Measurements from ENCODE around the gene MICAL2. TPM values are rescaled to one million over a fixed set of nuclear protein-coding genes. Genes with fewer than 3 reads are reported as not detected.
"Not testable (repeated sequence)": the region's sequence is repeated elsewhere in the genome, so short reads cannot be mapped to it uniquely, and the experiment has no call there.

MICAL2 gene
- total RNA-seq, 1 donor from 2014 or later = 21.7 TPM

DNA sequence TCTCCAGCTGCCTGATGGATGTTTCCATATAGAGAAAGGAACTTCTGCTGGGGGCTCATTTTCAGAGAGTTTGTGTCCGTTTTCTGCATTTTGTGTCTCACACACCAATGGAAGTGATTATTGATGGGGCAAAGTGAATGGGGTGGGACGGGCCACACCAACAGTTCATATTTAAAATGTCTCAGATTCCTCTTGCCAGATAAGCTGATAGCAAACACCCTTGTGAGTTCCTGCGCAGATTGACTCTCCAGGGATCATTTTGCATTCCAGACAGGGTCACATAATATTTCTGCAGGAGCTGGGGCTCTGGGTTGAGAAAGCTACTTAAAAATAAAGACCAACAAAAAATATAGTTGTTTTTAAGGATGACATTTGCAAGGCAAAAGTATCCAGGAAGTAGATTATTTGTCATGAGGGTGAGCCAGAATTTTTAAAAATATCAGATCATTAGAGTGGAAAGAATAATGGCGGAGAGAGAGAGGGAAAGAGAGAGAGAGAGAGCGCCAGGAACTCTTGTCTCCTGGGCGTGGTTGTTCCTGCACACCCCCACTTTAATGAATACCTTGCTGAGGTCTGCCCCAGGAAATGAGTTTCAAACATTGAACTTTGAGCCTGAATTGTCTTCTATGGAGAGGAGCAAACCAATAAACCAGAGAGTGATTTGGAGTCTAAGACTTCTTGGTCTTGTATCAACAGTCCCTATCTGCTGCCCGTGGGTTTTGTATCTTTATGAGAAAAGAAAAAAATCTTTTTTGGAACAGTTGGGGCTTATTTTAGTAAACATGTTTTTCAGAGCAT is 33.3 kb downstream of the MICAL2 start:
- TF ChIP-seq, protein P1, sequence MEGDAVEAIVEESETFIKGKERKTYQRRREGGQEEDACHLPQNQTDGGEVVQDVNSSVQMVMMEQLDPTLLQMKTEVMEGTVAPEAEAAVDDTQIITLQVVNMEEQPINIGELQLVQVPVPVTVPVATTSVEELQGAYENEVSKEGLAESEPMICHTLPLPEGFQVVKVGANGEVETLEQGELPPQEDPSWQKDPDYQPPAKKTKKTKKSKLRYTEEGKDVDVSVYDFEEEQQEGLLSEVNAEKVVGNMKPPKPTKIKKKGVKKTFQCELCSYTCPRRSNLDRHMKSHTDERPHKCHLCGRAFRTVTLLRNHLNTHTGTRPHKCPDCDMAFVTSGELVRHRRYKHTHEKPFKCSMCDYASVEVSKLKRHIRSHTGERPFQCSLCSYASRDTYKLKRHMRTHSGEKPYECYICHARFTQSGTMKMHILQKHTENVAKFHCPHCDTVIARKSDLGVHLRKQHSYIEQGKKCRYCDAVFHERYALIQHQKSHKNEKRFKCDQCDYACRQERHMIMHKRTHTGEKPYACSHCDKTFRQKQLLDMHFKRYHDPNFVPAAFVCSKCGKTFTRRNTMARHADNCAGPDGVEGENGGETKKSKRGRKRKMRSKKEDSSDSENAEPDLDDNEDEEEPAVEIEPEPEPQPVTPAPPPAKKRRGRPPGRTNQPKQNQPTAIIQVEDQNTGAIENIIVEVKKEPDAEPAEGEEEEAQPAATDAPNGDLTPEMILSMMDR (IDR thresholded peaks at IDR 0.05; ENCODE audit: unreplicated experiment) = no peak
- Mint-ChIP-seq H3K9me3 (ENCODE audit: unreplicated experiment) (no peaks in the 10 kb centered on the region), H3K27ac (ENCODE audit: unreplicated experiment) (no peak overlapping the region), H3K36me3 (ENCODE audit: low read depth, unreplicated experiment) (no peaks in the 10 kb centered on the region), H3K27me3 (ENCODE audit: unreplicated experiment) (no peaks in the 10 kb centered on the region), H3K4me3 (ENCODE audit: unreplicated experiment) (no peak overlapping the region), H3K4me1 (ENCODE audit: unreplicated experiment) (peaks cover 6% of the 10 kb centered on the region)
- DNase-seq (ENCODE audit: low spot score) = no peak

DNA sequence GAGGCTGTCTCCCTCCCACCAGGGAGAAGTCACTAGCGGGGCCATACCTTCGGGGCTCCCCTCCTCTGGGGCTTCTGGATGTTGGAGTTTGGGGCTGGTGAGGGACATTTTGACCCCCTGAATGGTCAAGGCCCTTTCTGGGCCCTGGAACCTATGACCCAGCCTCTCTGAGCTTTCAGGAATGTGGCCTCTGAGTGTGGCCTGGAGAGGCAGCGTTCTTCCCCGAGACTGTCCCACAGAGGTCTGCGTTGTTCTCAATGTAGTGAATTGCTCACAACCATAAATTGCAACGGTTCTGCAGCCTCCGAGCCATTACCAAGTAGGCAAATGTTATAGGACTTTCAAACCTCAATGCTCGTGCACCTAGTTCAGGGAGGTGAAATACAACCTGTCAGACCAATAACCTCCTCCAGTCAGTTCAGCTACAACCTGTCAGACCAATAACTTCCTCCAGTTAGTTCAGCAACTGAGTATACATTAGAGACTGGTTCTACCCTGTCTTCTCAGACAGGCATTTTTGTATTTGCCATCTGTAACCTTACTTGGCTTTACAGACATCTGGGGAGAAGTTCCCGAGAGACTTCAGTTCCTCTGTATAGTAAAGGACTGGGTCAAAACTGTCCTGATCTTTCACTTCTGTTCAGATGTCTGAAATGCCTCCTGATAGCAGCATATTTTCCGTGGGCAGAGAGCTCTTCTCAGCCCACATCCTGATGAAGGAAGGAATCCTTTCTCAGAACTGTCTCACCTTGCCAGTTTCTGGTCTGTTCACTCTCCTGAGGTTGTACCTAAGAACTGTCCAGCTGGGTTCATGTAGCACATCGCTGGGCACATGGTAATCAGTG is 34.2 kb downstream of the MICAL2 start:
- Mint-ChIP-seq H3K4me3 (ENCODE audit: unreplicated experiment) (no peak overlapping the region), H3K9me3 (ENCODE audit: unreplicated experiment) (no peaks in the 10 kb centered on the region), H3K27ac (ENCODE audit: unreplicated experiment) (no peak overlapping the region), H3K4me1 (ENCODE audit: unreplicated experiment) (peaks cover 4% of the 10 kb centered on the region), H3K36me3 (ENCODE audit: low read depth, unreplicated experiment) (no peaks in the 10 kb centered on the region), H3K27me3 (ENCODE audit: unreplicated experiment) (no peaks in the 10 kb centered on the region)
- no peak for DNase-seq (ENCODE audit: low spot score)
- TF ChIP-seq, protein P1 (IDR thresholded peaks at IDR 0.05; ENCODE audit: unreplicated experiment) = no peak

DNA sequence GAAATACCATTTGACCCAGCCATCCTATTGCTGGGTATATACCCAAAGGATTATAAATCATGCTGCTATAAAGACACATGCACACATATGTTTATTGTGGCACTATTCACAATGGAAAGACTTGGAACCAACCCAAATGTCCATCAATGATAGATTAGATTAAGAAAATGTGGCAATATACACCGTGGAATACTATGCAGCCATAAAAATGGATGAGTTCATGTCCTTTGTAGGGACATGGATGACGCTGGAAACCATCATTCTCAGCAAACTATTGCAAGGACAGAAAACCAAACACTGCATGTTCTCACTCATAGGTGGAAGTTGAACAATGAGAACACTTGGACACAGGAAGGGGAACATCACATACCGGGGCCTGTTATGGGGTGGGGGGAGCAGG is 36.3 kb downstream of the MICAL2 start:
- not testable (repeated sequence) for H3K9me3 Mint-ChIP-seq (ENCODE audit: unreplicated experiment); H3K4me3 Mint-ChIP-seq (ENCODE audit: unreplicated experiment); DNase-seq (ENCODE audit: low spot score); H3K4me1 Mint-ChIP-seq (ENCODE audit: unreplicated experiment); H3K27me3 Mint-ChIP-seq (ENCODE audit: unreplicated experiment); H3K27ac Mint-ChIP-seq (ENCODE audit: unreplicated experiment); H3K36me3 Mint-ChIP-seq (ENCODE audit: low read depth, unreplicated experiment)

DNA sequence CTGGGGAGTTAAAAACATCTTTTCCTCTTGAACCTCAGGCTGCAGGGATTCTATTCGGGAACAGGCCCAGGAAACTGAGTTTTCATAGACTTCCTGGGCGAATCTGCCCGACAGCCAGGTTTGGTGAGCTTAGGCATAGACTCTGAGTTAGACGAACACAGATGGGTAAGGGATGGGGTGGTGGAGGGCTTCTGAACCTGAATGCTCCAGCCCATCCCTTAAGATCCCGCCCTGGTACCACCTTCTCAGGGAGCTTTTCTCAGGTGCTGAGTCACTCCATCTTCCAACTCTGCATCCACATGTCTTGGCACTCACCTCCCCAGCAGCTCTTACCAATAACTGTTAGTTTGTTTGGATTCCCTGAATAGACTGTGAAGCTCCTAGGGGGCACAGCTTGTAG is 37.4 kb downstream of the MICAL2 start:
- no peaks in the 10 kb centered on the region for H3K9me3 Mint-ChIP-seq (ENCODE audit: unreplicated experiment)
- no peaks in the 10 kb centered on the region for H3K36me3 Mint-ChIP-seq (ENCODE audit: low read depth, unreplicated experiment)
- DNase-seq (ENCODE audit: low spot score) = no peak
- TF ChIP-seq, protein P1 (IDR thresholded peaks at IDR 0.05; ENCODE audit: unreplicated experiment) = no peak
- H3K27me3 Mint-ChIP-seq (ENCODE audit: unreplicated experiment) = no peaks in the 10 kb centered on the region
- no peak overlapping the region for H3K4me3 Mint-ChIP-seq (ENCODE audit: unreplicated experiment)
- H3K27ac Mint-ChIP-seq (ENCODE audit: unreplicated experiment) = no peak overlapping the region
- H3K4me1 Mint-ChIP-seq (ENCODE audit: unreplicated experiment) = peaks cover 4% of the 10 kb centered on the region

DNA sequence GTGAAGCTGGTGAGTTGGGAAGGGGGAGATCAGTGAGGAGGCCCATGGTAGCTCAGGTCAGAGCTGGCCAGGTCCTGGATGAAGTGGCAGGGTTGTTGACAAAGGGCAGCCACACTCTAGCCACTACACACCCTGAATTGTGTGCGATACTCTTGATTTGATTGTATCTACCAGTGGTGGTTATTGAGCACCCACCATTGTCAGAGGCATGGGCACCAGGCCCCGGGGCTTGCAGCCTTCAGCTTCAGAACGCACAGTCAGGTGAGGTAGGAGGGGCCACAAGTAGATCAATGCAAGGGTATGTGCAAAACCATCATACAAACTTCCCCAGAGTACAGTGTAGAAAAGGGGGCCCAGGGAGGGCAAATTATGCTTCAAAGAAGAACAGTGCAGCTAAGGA is 38.1 kb downstream of the MICAL2 start:
- Mint-ChIP-seq H3K27ac (ENCODE audit: unreplicated experiment) (no peak overlapping the region), H3K9me3 (ENCODE audit: unreplicated experiment) (no peaks in the 10 kb centered on the region), H3K4me3 (ENCODE audit: unreplicated experiment) (no peak overlapping the region), H3K4me1 (ENCODE audit: unreplicated experiment) (peaks cover 3% of the 10 kb centered on the region), H3K36me3 (ENCODE audit: low read depth, unreplicated experiment) (no peaks in the 10 kb centered on the region), H3K27me3 (ENCODE audit: unreplicated experiment) (no peaks in the 10 kb centered on the region)
- TF ChIP-seq, protein P1 (IDR thresholded peaks at IDR 0.05; ENCODE audit: unreplicated experiment) = no peak
- no peak for DNase-seq (ENCODE audit: low spot score)
